MM.1S (cell line): ENCODE results near the gene TRIL.

ENCODE experiments used
- DNase-seq: peaks from one replicate; pipeline ENCODE4 v3.0.0-alpha.2; 2015
- H2AFZ ChIP-seq: fragments of 300-600 bp; sonication (generic); 2 replicates; pipeline ENCODE4 v1.6.0; 2016; ENCODE audit warnings: antibody characterized with exemption, low read length
- H3F3A ChIP-seq: fragments of 300-600 bp; sonication (generic); 2 replicates; pipeline ENCODE4 v1.6.1; 2016; ENCODE audit warnings: mild to moderate bottlenecking, antibody characterized with exemption, low read length, moderate library complexity, mixed read lengths; ENCODE audit not compliant: insufficient read depth
- H3K27ac ChIP-seq: fragments of 300-600 bp; sonication (generic); 2 replicates; pipeline ENCODE4 v1.5.1; 2016; ENCODE audit warnings: mild to moderate bottlenecking, low read length
- H3K27me3 ChIP-seq: fragments of 300-600 bp; sonication (generic); replicated peaks from 2 replicates; pipeline ENCODE4 v1.6.0; 2016; ENCODE audit warnings: low read length; ENCODE audit not compliant: insufficient read depth
- H3K36me3 ChIP-seq: fragments of 300-600 bp; sonication (generic); replicated peaks from 2 replicates; pipeline ENCODE4 v1.6.1; 2016; ENCODE audit warnings: mild to moderate bottlenecking, low read length, mixed read lengths; ENCODE audit not compliant: insufficient read depth
- H3K4me1 ChIP-seq: fragments of 300-600 bp; sonication (generic); 2 replicates; pipeline ENCODE4 v1.6.1; 2016; ENCODE audit warnings: low read length, mixed read lengths
- H3K4me2 ChIP-seq: fragments of 300-600 bp; sonication (generic); 2 replicates; pipeline ENCODE4 v1.6.0; 2016; ENCODE audit warnings: low read depth, low read length
- H3K4me3 ChIP-seq: fragments of 300-600 bp; sonication (generic); 2 replicates; pipeline ENCODE4 v1.5.1; 2016; ENCODE audit warnings: low read length, mixed read lengths
- H3K79me2 ChIP-seq: fragments of 300-600 bp; sonication (generic); 2 replicates; pipeline ENCODE4 v1.6.1; 2016; ENCODE audit warnings: mixed run types, low read length, mixed read lengths
- H3K9ac ChIP-seq: fragments of 300-600 bp; sonication (generic); 2 replicates; pipeline ENCODE4 v1.6.1; 2016; ENCODE audit warnings: low read length, mixed read lengths
- H3K9me2 ChIP-seq: fragments of 300-600 bp; sonication (generic); replicated peaks from 2 replicates; pipeline ENCODE4 v1.6.1; 2016; ENCODE audit warnings: mild to moderate bottlenecking, low read length, mixed read lengths; ENCODE audit not compliant: insufficient read depth
- H3K9me3 ChIP-seq: fragments of 300-600 bp; sonication (generic); replicated peaks from 2 replicates; pipeline ENCODE4 v1.6.1; 2016; ENCODE audit warnings: mild to moderate bottlenecking, low read length, mixed read lengths; ENCODE audit not compliant: insufficient read depth
- H4K20me1 ChIP-seq: fragments of 300-600 bp; sonication (generic); 2 replicates; pipeline ENCODE4 v1.6.1; 2016; ENCODE audit warnings: mild to moderate bottlenecking, low read length, moderate library complexity, mixed read lengths; ENCODE audit not compliant: insufficient read depth
- EZH2 ChIP-seq: fragments of 300-600 bp; sonication (generic); optimal IDR thresholded peaks from 2 replicates; pipeline ENCODE3; 2017; ENCODE audit warnings: low read depth, mild to moderate bottlenecking, antibody characterized with exemption, low read length, mixed read lengths
- EZH2phosphoT487 ChIP-seq: fragments of 300-600 bp; sonication (generic); IDR thresholded peaks from 2 replicates; pipeline ENCODE4 v1.6.1; 2018; ENCODE audit warnings: antibody characterized with exemption, low read length
- TF ChIP-seq, protein P1 (sequence below): fragments of 300-600 bp; sonication (generic); IDR thresholded peaks from 2 replicates; pipeline ENCODE4 v1.5.1; 2016; ENCODE audit warnings: antibody characterized with exemption, low read length, mixed read lengths

The TRIL gene

DNA sequence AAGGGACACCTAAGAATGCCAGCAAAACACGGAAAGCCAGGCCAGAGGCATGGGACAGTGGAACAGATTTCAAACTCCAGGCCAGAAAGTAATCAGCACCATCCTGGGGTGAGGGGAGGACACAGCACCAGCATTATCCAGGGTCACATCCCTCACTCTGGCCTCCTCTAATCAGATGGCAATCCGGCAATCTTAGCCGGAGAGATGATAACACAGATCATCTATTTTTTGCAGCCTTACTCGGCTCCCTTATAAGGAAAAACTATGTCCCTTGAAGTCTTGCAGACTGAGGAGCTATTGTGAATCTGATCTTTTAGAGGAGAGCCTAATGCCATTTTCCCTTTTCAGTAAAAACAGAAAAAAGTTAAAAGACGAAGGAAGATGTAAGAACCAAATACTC lies 16.5 kb downstream of the TRIL start:
- Histone ChIP-seq H4K20me1 (no peaks in the 10 kb centered on the region), H3K4me1 (no peaks in the 10 kb centered on the region), H3K79me2 (no peaks in the 10 kb centered on the region), H3K27ac (no peak overlapping the region), H2AFZ (no peak overlapping the region), H3K9me3 (no peaks in the 10 kb centered on the region), H3K27me3 (no peaks in the 10 kb centered on the region), H3F3A (no peaks in the 10 kb centered on the region), H3K36me3 (no peaks in the 10 kb centered on the region), H3K9me2 (no peaks in the 10 kb centered on the region; the same call in 1 of the 2 replicates), H3K9ac (no peak overlapping the region), H3K4me2 (no peak overlapping the region), H3K4me3 (no peak overlapping the region)
- DNase-seq = no peak
- TF ChIP-seq, protein P1, sequence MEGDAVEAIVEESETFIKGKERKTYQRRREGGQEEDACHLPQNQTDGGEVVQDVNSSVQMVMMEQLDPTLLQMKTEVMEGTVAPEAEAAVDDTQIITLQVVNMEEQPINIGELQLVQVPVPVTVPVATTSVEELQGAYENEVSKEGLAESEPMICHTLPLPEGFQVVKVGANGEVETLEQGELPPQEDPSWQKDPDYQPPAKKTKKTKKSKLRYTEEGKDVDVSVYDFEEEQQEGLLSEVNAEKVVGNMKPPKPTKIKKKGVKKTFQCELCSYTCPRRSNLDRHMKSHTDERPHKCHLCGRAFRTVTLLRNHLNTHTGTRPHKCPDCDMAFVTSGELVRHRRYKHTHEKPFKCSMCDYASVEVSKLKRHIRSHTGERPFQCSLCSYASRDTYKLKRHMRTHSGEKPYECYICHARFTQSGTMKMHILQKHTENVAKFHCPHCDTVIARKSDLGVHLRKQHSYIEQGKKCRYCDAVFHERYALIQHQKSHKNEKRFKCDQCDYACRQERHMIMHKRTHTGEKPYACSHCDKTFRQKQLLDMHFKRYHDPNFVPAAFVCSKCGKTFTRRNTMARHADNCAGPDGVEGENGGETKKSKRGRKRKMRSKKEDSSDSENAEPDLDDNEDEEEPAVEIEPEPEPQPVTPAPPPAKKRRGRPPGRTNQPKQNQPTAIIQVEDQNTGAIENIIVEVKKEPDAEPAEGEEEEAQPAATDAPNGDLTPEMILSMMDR = no peak
- TF ChIP-seq EZH2phosphoT487 (no peak), EZH2 (no peak)

DNA sequence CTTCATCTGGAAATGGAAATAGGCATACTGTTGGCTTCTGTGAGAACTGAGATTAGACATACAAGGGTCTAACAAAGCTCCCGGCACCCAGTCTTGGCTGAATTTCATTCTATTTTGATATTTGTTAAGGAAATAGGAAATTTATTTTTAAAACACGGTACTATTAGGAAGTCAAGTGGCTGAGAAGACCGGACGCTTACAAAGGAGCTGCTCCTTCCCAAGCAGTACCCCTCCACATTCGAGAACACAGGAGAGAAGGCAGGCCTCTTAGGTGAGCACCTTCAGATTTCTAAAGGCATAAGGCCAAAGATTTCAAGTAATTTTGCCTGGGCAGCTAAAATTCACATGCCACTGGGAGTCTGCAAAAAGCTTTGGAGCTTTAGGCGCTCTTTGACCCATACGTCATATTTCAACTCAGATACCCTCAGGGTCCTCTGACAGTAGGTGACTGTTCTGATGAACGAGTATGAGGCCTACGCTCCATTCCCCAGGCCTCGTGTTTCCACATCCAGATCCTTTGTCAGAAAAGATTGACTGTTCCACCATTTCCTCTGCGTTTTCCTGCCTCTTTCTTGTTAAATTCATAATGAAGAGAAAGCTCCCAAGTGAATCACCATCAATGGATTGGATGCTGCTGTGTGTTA lies 17.3 kb downstream of the TRIL start:
- TF ChIP-seq EZH2phosphoT487 (no peak), EZH2 (no peak)
- TF ChIP-seq, protein P1 = no peak
- H3K27me3 ChIP-seq = no peaks in the 10 kb centered on the region
- H4K20me1 ChIP-seq = no peaks in the 10 kb centered on the region
- no peaks in the 10 kb centered on the region; the same call in 1 of the 2 replicates for H3K9me2 ChIP-seq
- no peak overlapping the region for H3K9ac ChIP-seq
- H3K79me2 ChIP-seq = no peaks in the 10 kb centered on the region
- no peak overlapping the region for H3K4me3 ChIP-seq
- DNase-seq = no peak
- H3K9me3 ChIP-seq = no peaks in the 10 kb centered on the region
- no peak overlapping the region for H3K4me2 ChIP-seq
- no peak overlapping the region for H2AFZ ChIP-seq
- H3K36me3 ChIP-seq = no peaks in the 10 kb centered on the region
- no peaks in the 10 kb centered on the region for H3F3A ChIP-seq
- H3K27ac ChIP-seq = no peak overlapping the region
- no peaks in the 10 kb centered on the region for H3K4me1 ChIP-seq

DNA sequence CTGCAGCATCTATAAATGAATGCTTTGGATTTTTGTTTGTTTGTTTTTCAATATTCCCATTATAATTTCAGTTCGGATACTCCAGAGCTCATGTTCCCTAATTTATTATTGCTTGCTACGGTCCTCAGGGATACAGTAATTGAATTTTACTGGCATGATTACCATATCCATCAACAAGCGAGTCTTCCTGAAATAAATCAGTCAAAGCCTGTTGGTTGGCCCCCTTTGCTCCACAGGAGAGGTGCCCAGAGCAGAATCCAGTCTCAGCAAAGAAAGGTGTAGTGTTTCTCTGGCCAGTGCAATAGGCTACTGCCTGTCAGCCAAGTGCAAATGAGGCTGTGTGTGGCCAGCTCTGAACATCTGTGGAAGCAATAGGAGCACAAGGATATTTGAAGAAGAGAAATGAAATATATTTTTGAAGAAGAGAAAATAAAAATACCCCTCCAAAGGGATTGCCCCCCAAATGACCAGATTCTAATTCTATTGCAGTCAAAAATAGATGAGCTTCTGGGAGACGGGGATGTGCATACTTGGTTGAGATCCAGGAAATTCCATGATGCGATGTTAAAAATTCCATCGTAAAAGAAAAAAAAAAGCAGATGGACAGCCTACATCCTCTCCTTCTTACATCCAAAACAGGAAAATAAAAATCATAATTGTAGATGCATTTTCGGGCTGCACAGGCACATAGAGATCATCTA lies 18.1 kb downstream of the TRIL start:
- Histone ChIP-seq H3F3A (no peaks in the 10 kb centered on the region), H3K4me2 (no peak overlapping the region), H3K4me1 (no peaks in the 10 kb centered on the region), H3K9me2 (no peaks in the 10 kb centered on the region), H3K36me3 (no peaks in the 10 kb centered on the region), H3K9me3 (no peaks in the 10 kb centered on the region), H3K4me3 (no peak overlapping the region), H3K9ac (no peak overlapping the region), H3K27me3 (no peaks in the 10 kb centered on the region), H2AFZ (no peak overlapping the region), H3K27ac (no peak overlapping the region), H3K79me2 (no peaks in the 10 kb centered on the region), H4K20me1 (no peaks in the 10 kb centered on the region)
- no peak for DNase-seq
- no peak for TF ChIP-seq EZH2phosphoT487
- no peak for TF ChIP-seq EZH2
- TF ChIP-seq, protein P1 = no peak
